Measurements from ENCODE around the gene ZFC3H1. TPM values are rescaled to one million over a fixed set of nuclear protein-coding genes. Genes with fewer than 3 reads are reported as not detected.

ZFC3H1 gene
- total RNA-seq, 1 donor from 2014 or later: 57.1 TPM

DNA sequence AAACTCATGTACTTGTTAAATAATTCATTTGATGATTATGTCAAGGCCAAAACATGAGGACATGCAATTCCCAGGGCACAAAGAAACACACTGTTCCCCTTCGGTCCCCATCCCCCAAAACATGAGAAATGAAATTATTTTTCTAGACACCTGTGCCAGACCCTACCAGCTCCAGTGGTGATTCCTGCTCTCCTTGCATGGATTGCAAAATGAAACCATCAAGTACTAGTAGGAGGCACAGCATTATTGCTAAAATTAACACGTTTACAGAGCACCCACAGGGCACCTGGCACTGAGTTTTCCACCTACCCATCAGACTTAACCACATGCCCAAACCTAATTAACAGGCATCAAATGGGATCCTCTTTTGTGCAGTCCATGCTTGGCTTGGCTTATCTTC is 76.6 kb downstream of the ZFC3H1 start:
- intact Hi-C loops (cut with DNase I): no loop called here
- Histone ChIP-seq H3K27me3 (ENCODE audit: low read depth) (peaks cover 5% of the 10 kb centered on the region), H3K4me1 (no peaks in the 10 kb centered on the region), H3K27ac (no peak overlapping the region), H3K36me3 (no peaks in the 10 kb centered on the region), H3K4me3 (no peak overlapping the region), H3K9me3 (no peaks in the 10 kb centered on the region)
- DNase-seq (no peak), ATAC-seq (no peak)
- TF ChIP-seq, protein P1, sequence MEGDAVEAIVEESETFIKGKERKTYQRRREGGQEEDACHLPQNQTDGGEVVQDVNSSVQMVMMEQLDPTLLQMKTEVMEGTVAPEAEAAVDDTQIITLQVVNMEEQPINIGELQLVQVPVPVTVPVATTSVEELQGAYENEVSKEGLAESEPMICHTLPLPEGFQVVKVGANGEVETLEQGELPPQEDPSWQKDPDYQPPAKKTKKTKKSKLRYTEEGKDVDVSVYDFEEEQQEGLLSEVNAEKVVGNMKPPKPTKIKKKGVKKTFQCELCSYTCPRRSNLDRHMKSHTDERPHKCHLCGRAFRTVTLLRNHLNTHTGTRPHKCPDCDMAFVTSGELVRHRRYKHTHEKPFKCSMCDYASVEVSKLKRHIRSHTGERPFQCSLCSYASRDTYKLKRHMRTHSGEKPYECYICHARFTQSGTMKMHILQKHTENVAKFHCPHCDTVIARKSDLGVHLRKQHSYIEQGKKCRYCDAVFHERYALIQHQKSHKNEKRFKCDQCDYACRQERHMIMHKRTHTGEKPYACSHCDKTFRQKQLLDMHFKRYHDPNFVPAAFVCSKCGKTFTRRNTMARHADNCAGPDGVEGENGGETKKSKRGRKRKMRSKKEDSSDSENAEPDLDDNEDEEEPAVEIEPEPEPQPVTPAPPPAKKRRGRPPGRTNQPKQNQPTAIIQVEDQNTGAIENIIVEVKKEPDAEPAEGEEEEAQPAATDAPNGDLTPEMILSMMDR (IDR thresholded peaks at IDR 0.05): no peak

DNA sequence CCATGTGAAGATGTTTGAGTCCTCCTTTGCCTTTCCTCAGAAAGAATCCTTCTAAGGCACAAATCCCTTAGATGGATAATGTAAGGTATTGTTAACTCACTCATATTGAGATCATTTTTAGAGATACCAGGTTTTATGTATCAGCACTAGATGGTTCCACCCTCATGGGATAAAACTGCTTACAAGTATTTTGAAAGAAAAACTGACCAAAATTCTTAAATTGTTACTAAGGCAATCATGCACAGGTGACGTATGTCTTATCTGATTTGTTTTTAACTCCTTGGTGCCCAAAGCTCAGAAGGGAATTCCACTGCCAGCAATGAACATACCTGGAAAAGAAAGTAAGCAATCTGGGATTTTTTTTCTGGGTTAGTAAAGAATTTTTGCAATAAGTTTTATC is 78.4 kb downstream of the ZFC3H1 start:
- Histone ChIP-seq H3K36me3 (no peaks in the 10 kb centered on the region), H3K4me3 (no peak overlapping the region), H3K27me3 (ENCODE audit: low read depth) (no peaks in the 10 kb centered on the region), H3K9me3 (no peaks in the 10 kb centered on the region), H3K4me1 (no peaks in the 10 kb centered on the region), H3K27ac (no peak overlapping the region)
- intact Hi-C loops (cut with DNase I): no loop called here
- TF ChIP-seq, protein P1 (IDR thresholded peaks at IDR 0.05): no peak
- DNase-seq (no peak), ATAC-seq (no peak)

DNA sequence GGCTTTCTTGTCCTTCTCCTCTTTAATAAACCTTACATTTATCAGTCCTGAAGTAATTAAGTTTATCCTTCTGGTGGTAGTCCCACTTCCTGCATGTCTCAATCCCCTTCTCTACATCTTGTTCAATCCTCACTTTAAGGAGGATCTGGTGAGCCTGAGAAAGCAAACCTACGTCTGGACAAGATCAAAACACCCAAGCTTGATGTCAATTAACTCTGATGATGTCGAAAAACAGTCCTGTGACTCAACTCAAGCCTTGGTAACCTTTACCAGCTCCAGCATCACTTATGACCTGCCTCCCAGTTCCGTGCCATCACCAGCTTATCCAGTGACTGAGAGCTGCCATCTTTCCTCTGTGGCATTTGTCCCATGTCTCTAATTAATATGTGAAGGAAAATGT is 79.3 kb downstream of the ZFC3H1 start:
- Histone ChIP-seq H3K9me3 (no peaks in the 10 kb centered on the region), H3K4me3 (no peak overlapping the region), H3K4me1 (no peaks in the 10 kb centered on the region), H3K27ac (no peak overlapping the region), H3K36me3 (no peaks in the 10 kb centered on the region), H3K27me3 (ENCODE audit: low read depth) (no peaks in the 10 kb centered on the region)
- intact Hi-C loops (cut with DNase I): no loop called here
- DNase-seq (no peak), ATAC-seq (no peak)
- TF ChIP-seq, protein P1 (IDR thresholded peaks at IDR 0.05): no peak

DNA sequence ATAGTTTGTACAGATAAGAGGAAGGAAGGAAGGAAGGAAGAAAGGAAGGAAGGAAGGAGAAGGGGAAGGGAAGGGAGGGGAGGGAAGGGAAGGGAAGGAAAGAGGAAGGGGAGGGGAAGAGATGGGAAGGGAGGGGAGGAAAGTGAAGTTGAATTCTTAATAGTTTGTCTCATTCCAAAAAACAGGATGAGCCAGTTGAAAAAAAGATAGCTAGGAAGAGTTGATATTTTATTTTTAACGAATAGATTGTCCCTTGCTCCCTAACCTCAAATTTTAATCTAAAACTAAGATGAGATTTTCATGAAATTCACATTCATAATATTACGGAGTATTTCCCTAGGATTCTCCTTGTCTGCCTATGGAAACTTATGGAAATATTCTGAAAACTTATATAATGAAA is 80.7 kb downstream of the ZFC3H1 start:
- no peaks in the 10 kb centered on the region for H3K9me3 ChIP-seq
- H3K4me1 ChIP-seq: no peaks in the 10 kb centered on the region
- no peak for ATAC-seq
- H3K4me3 ChIP-seq: no peak overlapping the region
- TF ChIP-seq, protein P1 (IDR thresholded peaks at IDR 0.05): no peak
- DNase-seq: no peak
- no peak overlapping the region for H3K27ac ChIP-seq
- intact Hi-C loops (cut with DNase I): no loop called here
- no peaks in the 10 kb centered on the region for H3K36me3 ChIP-seq
- no peaks in the 10 kb centered on the region for H3K27me3 ChIP-seq (ENCODE audit: low read depth)

DNA sequence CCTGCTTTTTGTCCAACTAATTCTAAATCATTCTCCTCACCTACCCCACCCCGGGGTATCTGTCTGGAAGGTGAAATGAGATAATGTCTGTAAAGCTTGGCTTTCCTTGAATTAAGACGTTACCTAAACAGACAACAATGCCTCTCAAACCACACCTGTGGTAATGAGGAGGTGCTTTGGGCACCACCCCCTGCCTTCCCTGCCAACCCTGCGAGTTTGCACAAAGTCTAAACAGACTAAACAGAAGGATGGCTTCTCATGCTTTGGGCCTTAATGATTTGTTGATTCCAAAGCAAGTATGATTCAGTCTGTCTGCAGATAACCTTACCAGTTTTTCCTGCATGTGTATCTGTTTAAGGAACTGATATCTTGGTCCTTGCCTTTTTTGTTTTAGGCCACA is 82.4 kb downstream of the ZFC3H1 start:
- H3K27me3 ChIP-seq (ENCODE audit: low read depth): no peaks in the 10 kb centered on the region
- no peaks in the 10 kb centered on the region for H3K36me3 ChIP-seq
- no peaks in the 10 kb centered on the region for H3K9me3 ChIP-seq
- H3K4me3 ChIP-seq: no peak overlapping the region
- intact Hi-C loops (cut with DNase I): no loop called here
- no peaks in the 10 kb centered on the region for H3K4me1 ChIP-seq
- ATAC-seq: no peak
- DNase-seq: no peak
- TF ChIP-seq, protein P1 (IDR thresholded peaks at IDR 0.05): no peak
- no peak overlapping the region for H3K27ac ChIP-seq

DNA sequence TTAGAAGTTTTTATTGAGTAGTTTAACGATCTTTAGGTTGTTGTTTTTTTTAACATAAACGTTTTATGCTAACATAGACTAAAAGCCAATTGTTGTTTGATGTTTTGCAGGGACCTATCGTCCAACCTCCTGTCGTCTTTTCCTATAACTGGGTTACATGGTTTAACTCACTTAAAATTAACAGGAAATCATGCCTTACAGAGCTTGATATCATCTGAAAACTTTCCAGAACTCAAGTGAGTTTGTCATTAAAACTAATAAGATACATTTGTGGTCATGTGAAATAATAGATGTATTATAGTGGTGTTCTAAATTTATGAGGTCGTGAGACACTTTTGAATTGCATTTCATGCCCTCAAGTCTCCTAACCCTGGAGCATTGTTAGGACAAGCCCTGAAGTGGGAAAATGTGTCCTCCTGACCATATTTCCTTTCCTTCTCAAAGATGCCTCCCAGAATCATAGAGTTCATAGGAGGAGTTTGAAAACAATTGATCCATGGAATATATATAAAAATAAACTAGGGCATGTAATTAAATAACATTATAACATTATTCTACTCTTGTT is 84.9 kb downstream of the ZFC3H1 start:
- TF ChIP-seq, protein P1 (IDR thresholded peaks at IDR 0.05): no peak
- no peak overlapping the region for H3K4me3 ChIP-seq
- DNase-seq (no peak), ATAC-seq (no peak)
- no peaks in the 10 kb centered on the region for H3K36me3 ChIP-seq
- no peaks in the 10 kb centered on the region for H3K9me3 ChIP-seq
- intact Hi-C loops (cut with DNase I): no loop called here
- no peaks in the 10 kb centered on the region for H3K4me1 ChIP-seq
- H3K27ac ChIP-seq: no peak overlapping the region
- H3K27me3 ChIP-seq (ENCODE audit: low read depth): no peaks in the 10 kb centered on the region

Data from lower lobe of right lung (tissue), 2 donors.